Measurements from ENCODE around the gene TBC1D1.

The TBC1D1 gene

GRCh38 chr4:37999000-37999716, 108.3 kb downstream of the TBC1D1 start:
- Mint-ChIP-seq H3K36me3 (no peaks in the 10 kb centered on the region), H3K9me3 (no peaks in the 10 kb centered on the region), H3K4me3 (no peak overlapping the region), H3K27ac (no peak overlapping the region), H3K4me1 (peaks cover 55% of the 10 kb centered on the region)
- DNase-seq (ENCODE audit: low spot score in 2 of 2) (no peak), ATAC-seq (no peak)

GRCh38 chr4:37999965-38000364, 109.1 kb downstream of the TBC1D1 start:
- no peak for ATAC-seq
- no peak overlapping the region for H3K27ac Mint-ChIP-seq
- H3K4me1 Mint-ChIP-seq, result peaks cover 54% of the 10 kb centered on the region
- no peaks in the 10 kb centered on the region for H3K36me3 Mint-ChIP-seq
- DNase-seq (ENCODE audit: low spot score in 2 of 2), result no peak
- H3K4me3 Mint-ChIP-seq, result no peak overlapping the region
- H3K9me3 Mint-ChIP-seq, result no peaks in the 10 kb centered on the region

- no peak for ATAC-seq
- DNase-seq (ENCODE audit: low spot score in 2 of 2), result no peak
- H3K27ac Mint-ChIP-seq, result no peak overlapping the region
- no peaks in the 10 kb centered on the region for H3K9me3 Mint-ChIP-seq
- no peak overlapping the region for H3K4me3 Mint-ChIP-seq
- no peaks in the 10 kb centered on the region for H3K36me3 Mint-ChIP-seq
- peaks cover 53% of the 10 kb centered on the region for H3K4me1 Mint-ChIP-seq
Measured at GRCh38 chr4:38001927-38002326, 111.0 kb downstream of the TBC1D1 start.

- H3K27ac Mint-ChIP-seq, result peak overlapping the region; percentile 0
- no peak for ATAC-seq
- H3K4me3 Mint-ChIP-seq, result no peak overlapping the region
Measured at GRCh38 chr4:38002451-38003071, 111.7 kb downstream of the TBC1D1 start.

GRCh38 chr4:38003102-38003501, 112.2 kb downstream of the TBC1D1 start:
- H3K36me3 Mint-ChIP-seq, result no peaks in the 10 kb centered on the region
- H3K4me1 Mint-ChIP-seq, result peaks cover 56% of the 10 kb centered on the region
- DNase-seq (ENCODE audit: low spot score in 2 of 2), result no peak
- H3K4me3 Mint-ChIP-seq, result no peak overlapping the region
- H3K27ac Mint-ChIP-seq, result peak overlapping the region; percentile 0
- H3K9me3 Mint-ChIP-seq, result no peaks in the 10 kb centered on the region
- peak; percentile 78 for ATAC-seq

More at GRCh38 chr4:38002451-38003071, 111.7 kb downstream of the TBC1D1 start:
- DNase-seq (ENCODE audit: low spot score in 2 of 2), result peak in 1 of 2 donors; percentile 15
- peaks cover 56% of the 10 kb centered on the region for H3K4me1 Mint-ChIP-seq
- H3K36me3 Mint-ChIP-seq, result no peaks in the 10 kb centered on the region
- no peaks in the 10 kb centered on the region for H3K9me3 Mint-ChIP-seq

- H3K4me3 Mint-ChIP-seq, result no peak overlapping the region
- no peaks in the 10 kb centered on the region for H3K9me3 Mint-ChIP-seq
- peak overlapping the region; percentile 0 for H3K27ac Mint-ChIP-seq
- DNase-seq (ENCODE audit: low spot score in 2 of 2) (no peak), ATAC-seq (no peak)
- H3K4me1 Mint-ChIP-seq, result peaks cover 56% of the 10 kb centered on the region
- no peaks in the 10 kb centered on the region for H3K36me3 Mint-ChIP-seq
Measured at GRCh38 chr4:38003628-38004027, 112.7 kb downstream of the TBC1D1 start.

- no peak for DNase-seq (ENCODE audit: low spot score in 2 of 2)
- Mint-ChIP-seq H3K36me3 (no peaks in the 10 kb centered on the region), H3K9me3 (no peaks in the 10 kb centered on the region), H3K4me3 (no peak overlapping the region), H3K4me1 (peaks cover 53% of the 10 kb centered on the region), H3K27ac (no peak overlapping the region)
- no peak for ATAC-seq
Measured at GRCh38 chr4:38004062-38004461, 113.2 kb downstream of the TBC1D1 start.

- Mint-ChIP-seq H3K36me3 (no peaks in the 10 kb centered on the region), H3K4me1 (peaks cover 48% of the 10 kb centered on the region), H3K9me3 (no peaks in the 10 kb centered on the region), H3K4me3 (no peak overlapping the region), H3K27ac (no peak overlapping the region)
- no peak for ATAC-seq
- no peak for DNase-seq (ENCODE audit: low spot score in 2 of 2)
Measured at GRCh38 chr4:38004887-38005286, 114.0 kb downstream of the TBC1D1 start.

- ATAC-seq (no peak), DNase-seq (ENCODE audit: low spot score in 2 of 2) (no peak)
- Mint-ChIP-seq H3K36me3 (no peaks in the 10 kb centered on the region), H3K4me3 (no peak overlapping the region), H3K9me3 (no peaks in the 10 kb centered on the region), H3K27ac (no peak overlapping the region), H3K4me1 (peaks cover 53% of the 10 kb centered on the region)
Measured at GRCh38 chr4:38005637-38006036, 114.8 kb downstream of the TBC1D1 start.

GRCh38 chr4:38007645-38008044, 116.8 kb downstream of the TBC1D1 start:
- Mint-ChIP-seq H3K4me1 (peaks cover 57% of the 10 kb centered on the region), H3K27ac (no peak overlapping the region)
- DNase-seq (ENCODE audit: low spot score in 2 of 2), result no peak

GRCh38 chr4:38008571-38009021, 117.7 kb downstream of the TBC1D1 start:
- no peak for ATAC-seq
- Mint-ChIP-seq H3K27ac (no peak overlapping the region), H3K4me3 (no peak overlapping the region), H3K9me3 (no peaks in the 10 kb centered on the region), H3K4me1 (peaks cover 47% of the 10 kb centered on the region), H3K36me3 (no peaks in the 10 kb centered on the region)
- DNase-seq (ENCODE audit: low spot score in 2 of 2), result no peak

More at GRCh38 chr4:38007645-38008044, 116.8 kb downstream of the TBC1D1 start:
- no peak for ATAC-seq
- H3K4me3 Mint-ChIP-seq, result no peak overlapping the region
- H3K36me3 Mint-ChIP-seq, result no peaks in the 10 kb centered on the region
- H3K9me3 Mint-ChIP-seq, result no peaks in the 10 kb centered on the region

GRCh38 chr4:38009421-38009820, 118.5 kb downstream of the TBC1D1 start:
- H3K9me3 Mint-ChIP-seq, result no peaks in the 10 kb centered on the region
- H3K4me3 Mint-ChIP-seq, result no peak overlapping the region
- no peak for ATAC-seq
- peaks cover 3% of the 10 kb centered on the region for H3K36me3 Mint-ChIP-seq
- DNase-seq (ENCODE audit: low spot score in 2 of 2), result no peak
- H3K27ac Mint-ChIP-seq, result no peak overlapping the region
- H3K4me1 Mint-ChIP-seq, result peaks cover 40% of the 10 kb centered on the region

GRCh38 chr4:38009949-38010348, 119.1 kb downstream of the TBC1D1 start:
- peaks cover 35% of the 10 kb centered on the region for H3K4me1 Mint-ChIP-seq
- H3K27ac Mint-ChIP-seq, result peak overlapping the region; percentile 10
- ATAC-seq (no peak), DNase-seq (ENCODE audit: low spot score in 2 of 2) (no peak)
- no peak overlapping the region for H3K4me3 Mint-ChIP-seq
- H3K36me3 Mint-ChIP-seq, result peaks cover 9% of the 10 kb centered on the region
- no peaks in the 10 kb centered on the region for H3K9me3 Mint-ChIP-seq

- Mint-ChIP-seq H3K4me1 (peaks cover 26% of the 10 kb centered on the region), H3K36me3 (peaks cover 25% of the 10 kb centered on the region), H3K9me3 (no peaks in the 10 kb centered on the region), H3K4me3 (no peak overlapping the region), H3K27ac (no peak overlapping the region)
- DNase-seq (ENCODE audit: low spot score in 2 of 2) (no peak), ATAC-seq (peak; percentile 82)
Measured at GRCh38 chr4:38011511-38012162, 120.8 kb downstream of the TBC1D1 start.

GRCh38 chr4:38013461-38014366, 122.8 kb downstream of the TBC1D1 start:
- H3K4me3 Mint-ChIP-seq, result no peak overlapping the region
- no peak overlapping the region for H3K27ac Mint-ChIP-seq
- ATAC-seq (no peak), DNase-seq (ENCODE audit: low spot score in 2 of 2) (no peak)
- peaks cover 13% of the 10 kb centered on the region for H3K4me1 Mint-ChIP-seq
- peaks cover 26% of the 10 kb centered on the region for H3K36me3 Mint-ChIP-seq
- H3K9me3 Mint-ChIP-seq, result no peaks in the 10 kb centered on the region

Data from stimulated activated effector memory CD8-positive, alpha-beta T cell treated with anti-CD3 and anti-CD28 coated beads, Interleukin-12 subunit alpha, Interleukin-12 subunit beta, amount 100 ng/mL, for 72 hours (primary cell).